HG02588 (cell line): Measurements from ENCODE around the gene SYNGAP1.
"Not testable (repeated sequence)": the region's sequence is repeated elsewhere in the genome, so short reads cannot be mapped to it uniquely, and the experiment has no call there.

ENCODE experiments used
- ATAC-seq: cut with Tn5 transposase; IDR thresholded peaks from one replicate; pipeline ENCODE4 v1.9.1; 2021; ENCODE audit warnings: mild to moderate bottlenecking, moderate library complexity; ENCODE audit not compliant: unreplicated experiment

Gene SYNGAP1

GRCh38 chr6:33466075-33466735, 46.3 kb downstream of the SYNGAP1 start:
- no peak for ATAC-seq

- no peak for ATAC-seq
Observed at GRCh38 chr6:33467091-33467490, 47.2 kb downstream of the SYNGAP1 start.

- ATAC-seq, result no peak
Observed at GRCh38 chr6:33469661-33470060, 49.8 kb downstream of the SYNGAP1 start.

- ATAC-seq, result no peak
Observed at GRCh38 chr6:33477864-33478263, 58.0 kb downstream of the SYNGAP1 start.

- no peak for ATAC-seq
Observed at GRCh38 chr6:33481192-33481591, 61.3 kb downstream of the SYNGAP1 start.

- not testable (repeated sequence) for ATAC-seq
Observed at GRCh38 chr6:33482620-33483019, 62.8 kb downstream of the SYNGAP1 start.

GRCh38 chr6:33483678-33484077, 63.8 kb downstream of the SYNGAP1 start:
- ATAC-seq, result no peak

- ATAC-seq, result not testable (repeated sequence)
Observed at GRCh38 chr6:33484673-33485262, 64.9 kb downstream of the SYNGAP1 start.

GRCh38 chr6:33485680-33486079, 65.8 kb downstream of the SYNGAP1 start:
- ATAC-seq, result not testable (repeated sequence)

GRCh38 chr6:33488339-33488738, 68.5 kb downstream of the SYNGAP1 start:
- ATAC-seq, result no peak

GRCh38 chr6:33490198-33490597, 70.3 kb downstream of the SYNGAP1 start:
- ATAC-seq, result no peak

GRCh38 chr6:33490621-33491020, 70.8 kb downstream of the SYNGAP1 start:
- no peak for ATAC-seq

GRCh38 chr6:33492093-33492492, 72.2 kb downstream of the SYNGAP1 start:
- no peak for ATAC-seq

GRCh38 chr6:33497157-33497556, 77.3 kb downstream of the SYNGAP1 start:
- no peak for ATAC-seq

- no peak for ATAC-seq
Observed at GRCh38 chr6:33502486-33502885, 82.6 kb downstream of the SYNGAP1 start.

GRCh38 chr6:33504486-33504885, 84.6 kb downstream of the SYNGAP1 start:
- no peak for ATAC-seq
